Upper lobe of left lung (tissue), 6 donors: ENCODE data around the gene BANF1. TPM values are rescaled to one million over a fixed set of nuclear protein-coding genes. Genes with fewer than 3 reads are reported as not detected.

Experiments
- ATAC-seq, 2 donors: fragments of 200-7000 bp; cut with Tn5 transposase; one replicate each; pipeline ENCODE4 v1.9.1; 2022; ENCODE audit warnings: mild to moderate bottlenecking in 2 of 2, moderate library complexity in 2 of 2; ENCODE audit not compliant: low FRiP score in 2 of 2
- DNase-seq, 2 donors: peaks; one replicate each; pipeline ENCODE4 v3.0.0-alpha.2; 2019 to 2020
- H3K27ac ChIP-seq, 4 donors: fragments of 200-600 bp; sonication (generic); one replicate each; pipeline ENCODE4 v1.5.1; 2016 to 2019
- H3K27me3 ChIP-seq, 4 donors: fragments of 200-600 bp; sonication (generic); one replicate each; pipeline ENCODE4 v1.5.1; 2017 to 2019
- H3K36me3 ChIP-seq, 4 donors: fragments of 200-600 bp; sonication (generic); one replicate each; pipeline ENCODE4 v1.5.1; 2016 to 2019
- H3K4me1 ChIP-seq, 4 donors: fragments of 200-600 bp; sonication (generic); one replicate each; pipeline ENCODE4 v1.5.1; 2018 to 2019
- H3K4me3 ChIP-seq, 4 donors: fragments of 200-600 bp; sonication (generic); one replicate each; pipeline ENCODE4 v1.5.1; 2017 to 2019; ENCODE audit warnings: mild to moderate bottlenecking in 2 of 4, moderate library complexity in 1 of 4
- H3K9me3 ChIP-seq, 4 donors: fragments of 200-600 bp; sonication (generic); one replicate each; pipeline ENCODE4 v1.5.1; 2018 to 2019
- CTCF ChIP-seq, 6 experiments: fragments of 450-650 bp in 4 of 6; fragments of 200-600 bp in 2 of 6; sonication (generic) in 2 of 6; IDR thresholded peaks; one replicate each; pipeline ENCODE4 v1.5.1; 2016 to 2019; ENCODE audit warnings: antibody characterized with exemption in 6 of 6
- EP300 ChIP-seq, 4 donors: sonication (generic); formaldehyde crosslinking; IDR thresholded peaks; one replicate each; pipeline ENCODE4 v1.5.1; 2017; ENCODE audit warnings: antibody characterized with exemption in 4 of 4, control low read depth in 2 of 4
- POLR2A ChIP-seq, 4 donors: fragments of 450-650 bp; IDR thresholded peaks; one replicate each; pipeline ENCODE4 v1.5.1; 2016 to 2017; ENCODE audit warnings: antibody characterized with exemption in 4 of 4, mild to moderate bottlenecking in 2 of 4
- POLR2AphosphoS5 ChIP-seq, 2 donors: sonication (generic); formaldehyde crosslinking; IDR thresholded peaks; one replicate each; pipeline ENCODE4 v1.5.1; 2017; ENCODE audit warnings: antibody characterized with exemption in 2 of 2
- WGBS, 2 donors: methylation state at CpG; one replicate each; pipeline ENCODE4 v1.1.5; 2017 to 2018; 5-methylcytosine and 5-hydroxymethylcytosine counted together
- total RNA-seq, 6 donors: library from RNA; depleted of rRNA in 4 of 6; stranded (reverse); fragments of >200 nt in 4 of 6; gene quantifications; one replicate each; pipeline versions ENCODE4 v1.1.0 to v1.2.1, GENCODE V29; 2016 to 2021
- donor health status: DM: no; HTN: no; CAD: no; lungs with moderate emphysema.
- donor health status: DM: no; HTN: yes; CAD: no; lungs with severe emphysema.

Gene BANF1
- total RNA-seq, 6 donors from 2014 or later: 32.5 to 201 (median 53.8) TPM

- no peak for TF ChIP-seq CTCF (IDR thresholded peaks at IDR 0.05)
- TF ChIP-seq EP300 (IDR thresholded peaks at IDR 0.05): no peak
- TF ChIP-seq POLR2A (IDR thresholded peaks at IDR 0.05): no peak
- TF ChIP-seq POLR2AphosphoS5 (IDR thresholded peaks at IDR 0.05): no peak
- peaks cover 3 to 24% (median 19%) of the 10 kb centered on the region in 4 donors for H3K4me1 ChIP-seq
- ATAC-seq (no peak), DNase-seq (no peak)
- no peak overlapping the region for H3K27ac ChIP-seq
- H3K9me3 ChIP-seq: no peaks in the 10 kb centered on the region
- no peak overlapping the region for H3K4me3 ChIP-seq
- H3K27me3 ChIP-seq: no peaks in the 10 kb centered on the region
- WGBS, 2 donors: 94 to 95% methylated on average over 8 of the region's 8 CpGs
- H3K36me3 ChIP-seq: peaks cover 8 to 69% (median 42%) of the 10 kb centered on the region in 4 donors
These were observed 30.2 kb upstream of the BANF1 start for GRCh38 chr11:65972116-65972515.

DNA sequence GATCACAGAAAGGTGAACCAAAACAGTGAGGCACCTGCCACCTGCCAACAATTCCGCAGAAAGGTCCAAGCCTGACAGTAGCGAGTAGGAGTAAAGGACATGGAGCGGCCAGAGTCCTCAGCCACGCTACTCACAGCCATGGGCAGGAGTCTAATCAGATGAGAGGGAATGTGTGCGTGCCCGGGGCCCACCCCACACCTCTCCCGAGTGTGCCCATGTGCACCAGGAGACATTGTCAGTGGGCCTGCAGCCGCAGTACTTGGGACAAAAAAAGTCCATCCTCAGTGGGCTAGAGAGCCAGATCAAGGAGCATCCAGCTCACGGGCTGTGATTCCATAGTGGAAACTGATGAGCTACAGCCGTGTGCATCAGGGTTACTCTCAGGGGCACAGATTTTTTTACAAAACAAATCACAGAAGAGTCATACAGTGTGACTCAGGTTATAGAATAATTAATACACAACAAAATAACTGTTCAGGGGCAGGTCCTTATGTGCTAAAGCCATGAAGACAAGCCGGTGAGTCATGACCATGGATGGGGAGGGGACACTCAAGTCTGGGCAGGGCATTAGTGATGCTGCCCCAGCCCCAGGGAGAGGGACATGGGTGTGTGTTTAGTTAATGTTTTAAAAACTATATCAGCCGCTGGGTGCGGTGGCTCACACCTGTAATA, 28.7 kb upstream of the BANF1 start:
- H3K4me1 ChIP-seq: peaks cover 3 to 18% (median 14%) of the 10 kb centered on the region in 4 donors
- peaks cover 7 to 69% (median 45%) of the 10 kb centered on the region in 4 donors for H3K36me3 ChIP-seq
- DNase-seq (no peak), ATAC-seq (no peak)
- no peak overlapping the region for H3K27ac ChIP-seq
- TF ChIP-seq EP300 (IDR thresholded peaks at IDR 0.05) (no peak), CTCF (IDR thresholded peaks at IDR 0.05) (no peak), POLR2A (IDR thresholded peaks at IDR 0.05) (no peak), POLR2AphosphoS5 (IDR thresholded peaks at IDR 0.05) (no peak)
- H3K4me3 ChIP-seq: no peak overlapping the region
- no peaks in the 10 kb centered on the region for H3K9me3 ChIP-seq
- 95 to 98% methylated on average over 13 of the region's 13 CpGs for WGBS, 2 donors
- no peaks in the 10 kb centered on the region for H3K27me3 ChIP-seq

GRCh38 chr11:65975771-65976170, 26.5 kb upstream of the BANF1 start:
- ATAC-seq: no peak
- H3K27ac ChIP-seq: no peak overlapping the region
- H3K9me3 ChIP-seq: no peaks in the 10 kb centered on the region
- H3K36me3 ChIP-seq: peaks cover 11 to 60% (median 47%) of the 10 kb centered on the region in 4 donors
- no peak for DNase-seq
- no peaks in the 10 kb centered on the region for H3K27me3 ChIP-seq
- TF ChIP-seq CTCF (IDR thresholded peaks at IDR 0.05): no peak
- H3K4me1 ChIP-seq: no peaks in the 10 kb centered on the region
- H3K4me3 ChIP-seq: no peak overlapping the region
- 91 to 95% methylated on average over 9 of the region's 9 CpGs for WGBS, 2 donors

- H3K27me3 ChIP-seq: no peaks in the 10 kb centered on the region
- no peaks in the 10 kb centered on the region for H3K4me1 ChIP-seq
- H3K27ac ChIP-seq: no peak overlapping the region
- peak in 1 of 2 donors; percentile 74 for DNase-seq
- no peaks in the 10 kb centered on the region for H3K9me3 ChIP-seq
- H3K36me3 ChIP-seq: peaks cover 11 to 60% (median 47%) of the 10 kb centered on the region in 4 donors
- no peak for TF ChIP-seq EP300 (IDR thresholded peaks at IDR 0.05)
- TF ChIP-seq POLR2A (IDR thresholded peaks at IDR 0.05): no peak
- TF ChIP-seq POLR2AphosphoS5 (IDR thresholded peaks at IDR 0.05): no peak
- TF ChIP-seq CTCF (IDR thresholded peaks at IDR 0.05): no peak
- WGBS, 2 donors: 83 to 88% methylated on average over 36 to 42 of the region's 43 CpGs
- H3K4me3 ChIP-seq: no peak overlapping the region
- ATAC-seq: no peak
These were observed 25.8 kb upstream of the BANF1 start for GRCh38 chr11:65976216-65977176.
